Anterior cingulate cortex (tissue), 58 donors: ENCODE data around the gene ZNF638.
"Not testable (repeated sequence)": the region's sequence is repeated elsewhere in the genome, so short reads cannot be mapped to it uniquely, and the experiment has no call there.

Experiments used
- DNase-seq, 58 donors: peaks; one replicate each; lab custom pipeline; 2025; lab: John Stamatoyannopoulos, UW

The ZNF638 gene

DNA sequence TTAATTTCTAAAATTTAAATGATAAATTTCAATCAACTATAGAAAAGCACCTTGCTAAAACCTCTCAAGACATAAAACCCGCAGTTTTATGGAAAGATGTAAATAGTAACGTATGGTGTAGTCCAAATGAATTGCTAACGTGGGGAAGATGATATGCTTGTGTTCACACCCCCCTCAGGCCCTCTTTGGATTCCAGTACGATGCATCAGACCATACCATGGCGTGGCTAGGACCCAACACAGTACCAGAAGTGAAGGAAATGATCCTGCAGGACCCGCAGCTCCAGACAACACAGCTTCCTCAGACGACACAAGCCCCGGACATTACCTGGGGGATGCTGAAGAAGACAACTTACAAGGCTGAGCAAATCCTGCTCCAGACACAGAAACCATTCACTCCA is 61.6 kb downstream of the ZNF638 start:
- no peak for DNase-seq

GRCh38 chr2:71395471-71395870 is 63.9 kb downstream of the ZNF638 start:
- DNase-seq, result no peak

- DNase-seq, result no peak
Observed at GRCh38 chr2:71402427-71402826, 70.8 kb downstream of the ZNF638 start.

DNA sequence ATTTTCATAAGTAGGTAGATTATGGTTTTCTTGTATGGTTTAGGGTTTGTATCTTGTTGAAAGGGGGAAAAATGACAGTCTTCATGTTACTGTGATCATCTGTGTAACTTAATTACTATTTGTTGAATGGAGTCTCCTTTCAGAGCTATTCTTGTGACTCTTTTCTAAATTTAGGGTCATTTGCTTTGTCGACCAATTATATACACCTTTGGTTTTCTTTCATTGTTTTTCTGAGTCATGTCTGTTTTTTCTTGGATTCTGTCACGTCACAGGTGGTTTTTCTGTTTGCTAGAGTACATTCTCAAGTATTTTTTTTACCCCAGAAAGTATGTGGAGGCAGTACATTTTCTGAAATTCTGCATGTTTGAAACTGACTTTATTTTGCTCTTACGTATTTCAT is 78.0 kb downstream of the ZNF638 start:
- DNase-seq, result no peak

GRCh38 chr2:71410696-71411095 is 79.1 kb downstream of the ZNF638 start:
- DNase-seq, result no peak

DNA sequence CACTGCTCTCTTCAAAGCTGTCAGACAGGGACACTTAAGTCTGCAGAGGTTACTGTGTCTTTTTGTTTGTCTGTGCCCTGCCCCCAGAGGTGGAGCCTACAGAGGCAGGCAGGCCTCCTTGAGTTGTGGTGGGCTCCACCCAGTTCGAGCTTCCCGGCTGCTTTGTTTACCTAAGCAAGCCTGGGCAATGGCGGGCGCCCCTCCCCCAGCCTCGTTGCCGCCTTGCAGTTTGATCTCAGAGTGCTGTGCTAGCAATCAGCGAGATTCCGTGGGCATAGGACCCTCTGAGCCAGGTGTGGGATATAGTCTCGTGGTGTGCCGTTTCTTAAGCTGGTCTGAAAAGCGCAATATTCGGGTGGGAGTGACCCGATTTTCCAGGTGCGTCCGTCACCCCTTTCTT is 85.3 kb downstream of the ZNF638 start:
- DNase-seq, result not testable (repeated sequence)

DNA sequence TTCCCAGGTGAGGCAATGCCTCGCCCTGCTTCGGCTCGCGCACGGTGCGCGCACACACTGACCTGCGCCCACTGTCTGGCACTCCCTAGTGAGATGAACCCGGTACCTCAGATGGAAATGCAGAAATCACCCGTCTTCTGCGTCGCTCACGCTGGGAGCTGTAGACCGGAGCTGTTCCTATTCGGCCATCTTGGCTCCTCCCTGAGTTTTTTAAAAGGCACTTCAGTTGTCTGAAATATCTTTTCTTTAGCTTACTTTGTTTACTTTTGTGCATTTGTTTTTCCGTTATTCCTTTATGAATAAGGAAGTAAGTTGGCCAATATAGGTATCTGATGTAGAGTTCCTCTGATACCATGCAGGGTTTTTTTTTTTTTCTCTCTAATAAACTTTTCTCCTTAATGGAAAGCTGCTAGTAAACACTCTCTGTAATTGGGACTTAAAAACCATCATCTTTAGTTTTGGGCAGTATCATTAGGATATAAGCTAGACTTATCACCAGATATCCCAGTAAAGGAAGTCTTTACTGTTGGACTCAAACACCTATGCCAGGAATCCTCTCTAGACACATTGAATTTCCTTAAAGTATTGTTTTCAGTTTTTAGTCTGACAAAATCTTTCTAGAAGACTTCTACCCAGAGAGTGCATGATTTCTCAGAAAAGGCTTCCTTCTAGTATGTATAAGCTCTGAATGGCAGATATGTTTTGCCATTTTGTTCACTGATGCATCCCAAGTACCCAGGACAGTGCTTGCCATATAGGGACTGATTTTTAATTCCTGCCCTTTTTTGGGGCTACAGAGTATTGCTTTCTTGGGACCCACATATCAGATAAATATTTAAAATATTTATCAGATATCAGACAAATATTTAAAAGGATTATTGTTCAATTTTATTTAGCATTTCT is 86.0 kb downstream of the ZNF638 start:
- DNase-seq, result no peak

DNA sequence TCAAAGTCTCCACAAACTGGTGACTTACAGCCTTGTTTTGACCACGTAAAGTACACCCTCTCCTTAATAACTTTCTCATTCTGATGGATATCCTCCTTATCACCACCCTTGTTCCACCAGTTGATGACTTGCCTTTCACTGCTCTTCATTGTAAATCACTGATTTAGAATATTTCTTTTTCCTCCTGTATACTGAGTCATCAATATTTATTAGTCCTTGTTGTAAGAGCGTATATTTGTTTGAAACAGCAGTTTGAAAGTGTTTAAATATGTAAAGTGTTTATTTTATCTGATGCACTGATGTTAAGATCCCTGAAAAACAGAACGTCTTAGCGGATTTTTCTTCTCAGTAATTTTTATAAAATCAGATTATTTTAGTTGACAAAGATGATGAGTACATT is 87.6 kb downstream of the ZNF638 start:
- DNase-seq, result no peak

DNA sequence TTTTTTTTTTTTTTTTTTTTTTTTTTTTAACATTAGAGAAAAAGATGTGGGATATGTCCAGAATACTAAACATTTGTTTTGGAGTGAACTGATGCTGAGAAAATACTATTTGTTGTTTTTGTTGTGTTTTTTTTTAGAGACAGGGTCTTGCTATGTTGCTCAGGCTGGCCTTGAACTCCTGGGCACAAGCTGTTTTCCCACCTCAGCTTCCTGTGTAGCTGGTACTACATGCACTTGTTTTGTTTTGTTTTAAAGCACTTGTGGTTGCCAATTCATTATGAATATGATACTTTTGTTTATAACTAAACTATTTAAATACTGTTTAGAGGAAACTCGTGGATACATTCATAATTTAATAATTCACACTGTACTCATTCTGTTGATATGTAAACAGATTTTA is 88.4 kb downstream of the ZNF638 start:
- DNase-seq, result no peak

DNA sequence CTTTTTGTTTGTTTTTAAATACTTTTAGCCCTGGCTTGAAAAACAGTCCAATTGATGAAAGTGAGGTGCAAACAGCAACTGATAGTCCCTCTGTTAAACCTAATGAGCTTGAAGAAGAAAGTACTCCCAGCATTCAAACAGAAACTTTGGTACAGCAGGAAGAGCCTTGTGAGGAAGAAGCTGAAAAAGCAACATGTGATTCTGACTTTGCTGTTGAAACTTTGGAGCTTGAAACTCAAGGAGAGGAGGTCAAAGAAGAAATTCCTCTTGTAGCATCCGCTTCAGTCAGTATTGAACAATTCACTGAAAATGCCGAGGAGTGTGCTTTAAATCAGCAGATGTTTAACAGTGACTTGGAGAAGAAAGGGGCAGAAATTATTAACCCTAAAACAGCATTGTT is 91.2 kb downstream of the ZNF638 start:
- no peak for DNase-seq

- peak in 1 of 58 donors; percentile 2 for DNase-seq
Observed at GRCh38 chr2:71423817-71424420, 92.3 kb downstream of the ZNF638 start.

GRCh38 chr2:71426721-71427120 is 95.1 kb downstream of the ZNF638 start:
- DNase-seq, result no peak

DNA sequence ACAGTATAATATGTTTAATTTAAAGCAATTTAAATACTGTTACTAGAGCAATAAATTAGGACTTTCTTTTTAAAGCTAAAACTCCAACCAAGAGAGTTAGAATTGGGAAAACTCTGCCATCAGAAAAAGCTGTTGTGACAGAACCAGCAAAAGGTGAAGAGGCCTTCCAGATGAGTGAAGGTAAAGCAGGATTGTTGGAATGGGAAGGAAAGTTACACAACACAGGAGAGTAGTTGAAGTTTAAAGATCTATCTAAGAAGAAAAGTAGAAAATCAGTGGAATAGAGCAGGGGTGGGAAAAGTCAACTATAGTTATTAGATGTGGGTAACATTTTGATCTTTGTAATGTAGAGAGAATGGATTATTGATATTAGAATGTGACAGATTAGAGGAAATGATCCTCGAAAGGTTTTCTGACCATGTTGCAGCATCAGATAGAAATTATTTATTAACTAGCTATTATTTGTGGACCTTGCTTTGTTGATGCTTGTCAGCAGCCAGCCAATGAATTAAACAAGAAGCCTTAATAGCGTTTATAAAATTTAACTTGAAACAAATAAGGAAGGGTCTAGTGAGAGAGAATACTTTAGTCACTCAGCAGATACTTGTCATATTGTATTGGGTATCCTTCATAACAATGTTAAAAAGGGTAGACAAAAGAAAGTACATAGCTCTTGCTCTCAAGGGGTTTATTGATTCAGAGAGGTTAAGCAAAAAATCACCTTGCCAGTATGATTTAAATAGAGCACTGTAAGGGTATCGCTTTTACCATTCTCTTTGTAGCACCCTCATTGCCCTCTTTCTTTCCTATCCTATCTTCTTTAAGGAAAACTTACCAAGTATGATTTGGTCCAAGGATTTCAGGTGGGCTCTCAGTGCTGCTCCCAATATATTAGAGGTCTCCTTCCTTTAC is 97.1 kb downstream of the ZNF638 start:
- no peak for DNase-seq

- not testable (repeated sequence) for DNase-seq
Observed at GRCh38 chr2:71445142-71445541, 113.6 kb downstream of the ZNF638 start.

GRCh38 chr2:71446505-71446904 is 114.9 kb downstream of the ZNF638 start:
- no peak for DNase-seq

DNA sequence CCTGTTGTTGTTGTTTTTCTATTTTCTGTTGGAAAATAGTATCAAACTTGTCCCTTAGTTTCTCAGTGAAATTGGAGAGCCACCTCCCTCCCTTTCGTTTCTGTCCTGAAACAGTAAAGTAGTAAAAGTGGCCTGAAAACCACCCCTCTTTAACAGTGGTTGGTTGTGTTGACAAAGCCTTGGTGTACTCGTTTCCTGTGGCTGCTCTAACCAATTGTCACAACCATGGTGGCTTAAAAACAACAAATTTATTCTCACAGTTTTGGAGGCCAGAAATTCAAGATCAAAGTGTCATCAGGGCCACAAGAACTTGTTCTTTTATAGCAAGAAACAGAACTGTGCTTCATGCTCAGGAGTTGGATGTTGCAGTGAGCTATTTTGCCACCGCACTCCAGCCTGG is 117.8 kb downstream of the ZNF638 start:
- DNase-seq, result no peak

- no peak for DNase-seq
Observed at GRCh38 chr2:71451705-71452104, 120.1 kb downstream of the ZNF638 start.

GRCh38 chr2:71452565-71452964 is 121.0 kb downstream of the ZNF638 start:
- no peak for DNase-seq

DNA sequence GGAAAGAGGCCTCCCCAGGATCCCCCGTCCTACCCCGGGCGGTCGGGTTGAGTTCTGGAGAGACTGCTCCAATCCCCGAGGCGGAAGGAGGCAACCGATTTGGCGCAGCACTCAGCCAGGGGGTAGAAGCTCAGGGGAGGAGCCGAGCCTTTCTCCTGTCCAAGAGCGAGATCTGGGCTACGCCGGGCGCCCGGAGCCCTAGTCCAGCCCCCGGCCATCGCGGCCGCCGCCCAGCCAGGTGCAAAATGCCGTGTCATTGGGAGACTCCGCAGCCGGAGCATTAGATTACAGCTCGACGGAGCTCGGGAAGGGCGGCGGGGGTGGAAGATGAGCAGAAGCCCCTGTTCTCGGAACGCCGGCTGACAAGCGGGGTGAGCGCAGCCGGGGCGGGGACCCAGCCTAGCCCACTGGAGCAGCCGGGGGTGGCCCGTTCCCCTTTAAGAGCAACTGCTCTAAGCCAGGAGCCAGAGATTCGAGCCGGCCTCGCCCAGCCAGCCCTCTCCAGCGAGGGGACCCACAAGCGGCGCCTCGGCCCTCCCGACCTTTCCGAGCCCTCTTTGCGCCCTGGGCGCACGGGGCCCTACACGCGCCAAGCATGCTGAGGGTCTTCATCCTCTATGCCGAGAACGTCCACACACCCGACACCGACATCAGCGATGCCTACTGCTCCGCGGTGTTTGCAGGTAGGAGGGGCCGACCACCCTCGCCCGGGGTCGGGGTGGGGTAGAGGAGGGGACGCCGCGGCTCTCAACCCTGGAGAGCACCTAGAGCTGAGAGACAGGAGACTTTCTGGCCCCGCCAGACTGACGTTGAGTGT is 122.0 kb downstream of the ZNF638 start, which contains the start of gene DYSF:
TSS of gene DYSF (plus strand) at position 158 of the 817 bp plus-strand sequence.
- peak in 5 of 58 donors; percentile 14 to 66 (median 37) for DNase-seq
